Trophoblast cell (in vitro differentiated cells and primary cell): Measurements from ENCODE around the gene RELL2.

ENCODE experiments used
- DNase-seq, 2 donors: peaks; one replicate each; pipeline ENCODE4 v3.0.0-alpha.2; 2016
- H2AFZ ChIP-seq: 2 replicates; pipeline ENCODE4 v1.6.1; 2013; ENCODE audit warnings: low read length, moderate library complexity, mild to moderate bottlenecking; ENCODE audit not compliant: insufficient read depth, poor library complexity
- H2AK5ac ChIP-seq: 2 replicates; pipeline ENCODE4 v1.6.1; 2013; ENCODE audit warnings: mild to moderate bottlenecking, low read length
- H2BK120ac ChIP-seq: 2 replicates; pipeline ENCODE4 v1.6.1; 2013; ENCODE audit warnings: low read length, mild to moderate bottlenecking, moderate library complexity; ENCODE audit not compliant: insufficient read depth, poor library complexity
- H2BK12ac ChIP-seq: 2 replicates; pipeline ENCODE4 v1.6.1; 2013; ENCODE audit warnings: mild to moderate bottlenecking, low read length, moderate library complexity
- H2BK5ac ChIP-seq: 2 replicates; pipeline ENCODE4 v1.6.1; 2013; ENCODE audit warnings: low read length, low read depth, moderate library complexity, mild to moderate bottlenecking; ENCODE audit not compliant: poor library complexity
- H3K14ac ChIP-seq: 2 replicates; pipeline ENCODE4 v1.6.1; 2013; ENCODE audit warnings: mild to moderate bottlenecking, low read length
- H3K18ac ChIP-seq: 2 replicates; pipeline ENCODE4 v1.6.1; 2013; ENCODE audit warnings: mild to moderate bottlenecking, low read length
- H3K23ac ChIP-seq: 2 replicates; pipeline ENCODE4 v1.6.1; 2013; ENCODE audit warnings: low read length
- H3K27ac ChIP-seq: 2 replicates; pipeline ENCODE4 v1.5.1; 2013; ENCODE audit warnings: low read depth, mild to moderate bottlenecking, inconsistent platforms, low read length, moderate library complexity
- H3K27me3 ChIP-seq: 2 replicates; pipeline ENCODE4 v1.6.1; 2013; ENCODE audit warnings: inconsistent platforms, mild to moderate bottlenecking, low read length, moderate library complexity; ENCODE audit not compliant: insufficient read depth
- H3K36me3 ChIP-seq, 2 experiments: 1 replicate in 1 of 2; 2 replicates in 1 of 2; pipeline ENCODE4 v1.6.1; 2013; ENCODE audit warnings: low read length in 2 of 2, mild to moderate bottlenecking in 2 of 2, moderate library complexity in 1 of 2; ENCODE audit not compliant: insufficient read depth in 2 of 2, control insufficient read depth in 1 of 2
- H3K4ac ChIP-seq: 2 replicates; pipeline ENCODE4 v1.6.1; 2013; ENCODE audit warnings: low read depth, mild to moderate bottlenecking, low read length, moderate library complexity
- H3K4me1 ChIP-seq, 2 experiments: 1 replicate in 1 of 2; 2 replicates in 1 of 2; pipeline ENCODE4 v1.6.1; 2013; ENCODE audit warnings: low read length in 2 of 2, mild to moderate bottlenecking in 2 of 2, moderate library complexity in 1 of 2; ENCODE audit not compliant: insufficient read depth in 2 of 2, control insufficient read depth in 1 of 2
- H3K4me2 ChIP-seq: 2 replicates; pipeline ENCODE4 v1.6.1; 2013; ENCODE audit warnings: inconsistent platforms, mild to moderate bottlenecking, low read length, moderate library complexity
- H3K4me3 ChIP-seq: 2 replicates; pipeline ENCODE4 v1.5.1; 2013; ENCODE audit warnings: mild to moderate bottlenecking, low read depth, low read length, inconsistent platforms
- H3K79me1 ChIP-seq: one replicate; pipeline ENCODE4 v1.6.1; 2013; ENCODE audit warnings: low read length
- H3K79me2 ChIP-seq: 2 replicates; pipeline ENCODE4 v1.6.1; 2013; ENCODE audit warnings: low read length, mild to moderate bottlenecking; ENCODE audit not compliant: control insufficient read depth, insufficient read depth, poor library complexity
- H3K9ac ChIP-seq: 2 replicates; pipeline ENCODE4 v1.6.1; 2013; ENCODE audit warnings: mild to moderate bottlenecking, low read length
- H3K9me3 ChIP-seq: 2 replicates; pipeline ENCODE4 v1.6.1; 2013; ENCODE audit warnings: low read depth, mild to moderate bottlenecking, control low read depth, inconsistent platforms, low read length; ENCODE audit not compliant: insufficient read depth
- H4K12ac ChIP-seq: 2 replicates; pipeline ENCODE4 v1.6.1; 2013; ENCODE audit warnings: low read depth, mild to moderate bottlenecking, low read length, moderate library complexity
- H4K8ac ChIP-seq: 2 replicates; pipeline ENCODE4 v1.6.1; 2013; ENCODE audit warnings: low read depth, mild to moderate bottlenecking, low read length, moderate library complexity
- H4K91ac ChIP-seq: one replicate; pipeline ENCODE4 v1.6.1; 2013; ENCODE audit warnings: low read depth, mild to moderate bottlenecking, low read length, moderate library complexity
- WGBS: extraction: QIAGEN DNeasy Blood & Tissue Kit; methylation state at CpG from one replicate; pipeline ENCODE4 v1.1.7; 2013; ENCODE audit warnings: missing lambda C conversion rate; ENCODE audit not compliant: insufficient read length, insufficient coverage; ENCODE audit errors: extremely low coverage; 5-methylcytosine and 5-hydroxymethylcytosine counted together

RELL2 gene

GRCh38 chr5:141605523-141606277 is 31.1 kb upstream of the RELL2 start:
- Histone ChIP-seq H3K14ac (no peak overlapping the region), H3K18ac (no peak overlapping the region), H3K9ac (no peak overlapping the region), H3K4me2 (no peak overlapping the region), H3K4me1 (peaks cover 0 to 5% of the 10 kb centered on the region in 2 experiments), H3K9me3 (no peaks in the 10 kb centered on the region), H3K36me3 (peaks cover 0 to 3% of the 10 kb centered on the region in 2 experiments), H2BK120ac (no peak overlapping the region), H3K27me3 (no peaks in the 10 kb centered on the region), H4K12ac (no peak overlapping the region), H2AFZ (no peak overlapping the region), H4K8ac (no peak overlapping the region), H3K4ac (peak overlapping the region; percentile 75), H3K27ac (no peak overlapping the region), H2BK12ac (no peak overlapping the region), H3K79me2 (peaks cover 6% of the 10 kb centered on the region), H3K4me3 (no peak overlapping the region), H3K23ac (no peak overlapping the region), H2AK5ac (no peak overlapping the region), H2BK5ac (no peak overlapping the region), H3K79me1 (no peaks in the 10 kb centered on the region), H4K91ac (no peak overlapping the region)
- WGBS = no CpG with 5 or more reads among the region's 6 CpGs
- DNase-seq = no peak

DNA sequence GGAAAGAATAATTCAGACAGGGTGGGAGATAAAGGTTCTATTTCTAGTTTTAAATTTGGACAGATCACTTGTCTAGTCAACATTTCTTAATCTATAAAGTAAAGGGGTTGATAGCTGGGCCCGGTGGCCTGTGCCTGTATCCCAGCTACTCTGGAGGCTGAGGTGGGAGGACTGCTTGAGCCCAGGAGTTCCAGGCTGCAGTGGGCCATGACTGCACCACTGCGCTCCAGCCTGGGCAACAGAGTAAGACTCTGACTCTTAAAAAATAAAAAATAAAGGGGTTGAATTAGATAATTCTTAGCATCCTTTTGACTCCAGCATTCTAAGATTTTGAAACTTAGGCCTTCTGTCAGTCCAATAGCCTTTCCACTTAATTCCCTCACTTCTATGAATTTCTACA is 28.8 kb upstream of the RELL2 start:
- Histone ChIP-seq H3K79me2 (peaks cover 9% of the 10 kb centered on the region), H4K12ac (no peak overlapping the region), H2BK120ac (no peak overlapping the region), H2BK5ac (no peak overlapping the region), H3K79me1 (no peaks in the 10 kb centered on the region), H3K9ac (no peak overlapping the region), H3K36me3 (peaks cover 0 to 2% of the 10 kb centered on the region in 2 experiments), H3K14ac (no peak overlapping the region), H3K18ac (no peak overlapping the region), H4K91ac (no peak overlapping the region), H3K23ac (no peak overlapping the region), H3K27ac (no peak overlapping the region), H4K8ac (no peak overlapping the region), H3K9me3 (no peaks in the 10 kb centered on the region), H2AK5ac (no peak overlapping the region), H2AFZ (no peak overlapping the region), H3K4ac (peak overlapping the region; percentile 86), H3K4me1 (peaks cover 0 to 5% of the 10 kb centered on the region in 2 experiments), H2BK12ac (no peak overlapping the region), H3K27me3 (no peaks in the 10 kb centered on the region), H3K4me3 (no peak overlapping the region), H3K4me2 (no peak overlapping the region)
- DNase-seq = no peak
- WGBS = no CpG with 5 or more reads among the region's 2 CpGs

GRCh38 chr5:141608557-141608956 is 28.2 kb upstream of the RELL2 start:
- no peak overlapping the region for H3K27ac ChIP-seq

GRCh38 chr5:141609044-141609443 is 27.8 kb upstream of the RELL2 start:
- Histone ChIP-seq H3K23ac (no peak overlapping the region), H3K27ac (no peak overlapping the region), H4K12ac (no peak overlapping the region), H4K8ac (no peak overlapping the region), H2BK120ac (no peak overlapping the region), H3K4me2 (no peak overlapping the region), H3K14ac (no peak overlapping the region), H3K4me1 (peaks cover 0 to 2% of the 10 kb centered on the region in 2 experiments), H3K4ac (peak overlapping the region; percentile 46), H3K9me3 (no peaks in the 10 kb centered on the region), H3K4me3 (no peak overlapping the region), H3K9ac (no peak overlapping the region), H3K79me2 (peaks cover 11% of the 10 kb centered on the region), H2BK12ac (no peak overlapping the region), H3K27me3 (no peaks in the 10 kb centered on the region), H2AFZ (no peak overlapping the region), H3K36me3 (peaks cover 0 to 2% of the 10 kb centered on the region in 2 experiments), H2AK5ac (no peak overlapping the region), H4K91ac (no peak overlapping the region), H3K79me1 (no peaks in the 10 kb centered on the region), H3K18ac (no peak overlapping the region), H2BK5ac (no peak overlapping the region)
- no CpG with 5 or more reads among the region's 3 CpGs for WGBS
- no peak for DNase-seq

More at GRCh38 chr5:141608557-141608956, 28.2 kb upstream of the RELL2 start:
- no peak overlapping the region for H2BK120ac ChIP-seq
- DNase-seq = no peak
- H3K23ac ChIP-seq = no peak overlapping the region
- no peak overlapping the region for H2AK5ac ChIP-seq
- H4K91ac ChIP-seq = no peak overlapping the region
- H3K4ac ChIP-seq = no peak overlapping the region
- no peak overlapping the region for H4K12ac ChIP-seq
- H3K4me1 ChIP-seq = peaks cover 0 to 5% of the 10 kb centered on the region in 2 experiments
- no peaks in the 10 kb centered on the region for H3K79me1 ChIP-seq
- H3K27me3 ChIP-seq = no peaks in the 10 kb centered on the region
- H3K79me2 ChIP-seq = peaks cover 9% of the 10 kb centered on the region
- no peak overlapping the region for H4K8ac ChIP-seq
- no CpG with 5 or more reads among the region's 1 CpG for WGBS
- no peak overlapping the region for H3K4me3 ChIP-seq
- H2AFZ ChIP-seq = no peak overlapping the region
- no peak overlapping the region for H3K18ac ChIP-seq
- no peak overlapping the region for H3K9ac ChIP-seq
- H3K4me2 ChIP-seq = no peak overlapping the region
- H3K36me3 ChIP-seq = peaks cover 0 to 2% of the 10 kb centered on the region in 2 experiments
- H3K14ac ChIP-seq = no peak overlapping the region
- H2BK5ac ChIP-seq = no peak overlapping the region
- H3K9me3 ChIP-seq = no peaks in the 10 kb centered on the region
- no peak overlapping the region for H2BK12ac ChIP-seq
